RWPE1 (cell line): Measurements from ENCODE around the gene SHF.

Experiments used
- CTCF ChIA-PET: fragments of 350-600 bp; sonication (Branson Sonifier 250); formaldehyde crosslinking; extraction: SDS; loops from one replicate; lab custom pipeline; 2021; lab: Yijun Ruan, JAX
- POLR2A ChIA-PET: fragments of 400-600 bp; formaldehyde crosslinking; extraction: SDS; loops from one replicate; lab custom pipeline; 2020; ENCODE audit warnings: antibody characterized with exemption; ENCODE audit not compliant: low non-redundant PET; lab: Yijun Ruan, JAX
- DNase-seq: peaks from one replicate; pipeline ENCODE4 v3.0.0; 2012; ENCODE audit warnings: low spot score
- H3K27ac ChIP-seq: fragments of 450-650 bp; 2 replicates; pipeline ENCODE4 v1.5.1; 2017
- TF ChIP-seq, protein P1 (sequence below): fragments of 450-650 bp; conservative IDR thresholded peaks from 2 replicates; pipeline ENCODE4 v1.5.1; 2017; ENCODE audit warnings: low read depth, mild to moderate bottlenecking

The SHF gene

DNA sequence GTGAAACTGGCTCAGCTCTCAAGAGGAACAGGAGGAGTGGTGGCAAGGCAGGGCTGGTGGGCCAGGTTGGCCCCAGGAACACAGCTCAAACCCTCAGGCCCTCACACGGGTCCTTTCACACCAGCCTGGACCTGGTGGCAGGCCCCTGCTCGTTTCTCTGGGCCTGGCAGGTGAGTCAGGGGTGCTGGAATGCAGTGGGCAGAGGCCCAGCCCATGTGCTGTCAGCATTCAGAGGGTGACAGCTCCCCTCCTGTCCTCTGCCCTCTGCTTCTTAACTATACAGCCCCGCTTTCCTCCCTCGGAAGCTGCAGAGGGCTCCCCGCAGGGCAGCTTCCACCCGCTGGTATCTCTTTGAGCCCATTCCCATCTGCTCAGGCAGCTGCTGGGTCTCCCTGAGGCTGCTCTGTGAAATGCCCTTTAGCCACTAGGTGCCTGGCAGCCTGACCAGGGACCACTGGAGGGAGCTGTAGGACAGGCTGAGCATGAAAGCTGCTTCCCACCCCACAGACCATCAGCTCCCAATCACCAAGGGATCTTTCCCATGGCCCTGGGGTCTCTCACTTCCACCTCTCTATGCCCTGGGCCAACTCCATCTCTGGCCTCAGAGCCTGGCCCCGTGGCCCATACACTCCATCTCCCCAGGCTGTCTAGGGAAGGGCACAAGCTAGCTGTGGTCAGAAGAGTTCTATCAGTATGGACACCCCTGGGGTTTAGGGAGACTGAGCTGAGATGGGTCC is 24.8 kb downstream of the SHF start:
- peak overlapping the region; percentile 93 for H3K27ac ChIP-seq
- peak; percentile 98 for DNase-seq
- ChIA-PET POLR2A (interaction anchor here (0.8 to 1.2 kb wide), 2 partner anchors 31 to 116 kb away, joined by 3 to 5 read pairs; no protein-coding TSS in a partner anchor), CTCF (interaction anchor here (0.5 to 1.9 kb wide), 30 partner anchors 12 to 294 kb away, joined by 3 to 13 read pairs (median 4); partner anchors contain the start of genes DUOX1, DUOXA1 and SHF)
- TF ChIP-seq, protein P1, sequence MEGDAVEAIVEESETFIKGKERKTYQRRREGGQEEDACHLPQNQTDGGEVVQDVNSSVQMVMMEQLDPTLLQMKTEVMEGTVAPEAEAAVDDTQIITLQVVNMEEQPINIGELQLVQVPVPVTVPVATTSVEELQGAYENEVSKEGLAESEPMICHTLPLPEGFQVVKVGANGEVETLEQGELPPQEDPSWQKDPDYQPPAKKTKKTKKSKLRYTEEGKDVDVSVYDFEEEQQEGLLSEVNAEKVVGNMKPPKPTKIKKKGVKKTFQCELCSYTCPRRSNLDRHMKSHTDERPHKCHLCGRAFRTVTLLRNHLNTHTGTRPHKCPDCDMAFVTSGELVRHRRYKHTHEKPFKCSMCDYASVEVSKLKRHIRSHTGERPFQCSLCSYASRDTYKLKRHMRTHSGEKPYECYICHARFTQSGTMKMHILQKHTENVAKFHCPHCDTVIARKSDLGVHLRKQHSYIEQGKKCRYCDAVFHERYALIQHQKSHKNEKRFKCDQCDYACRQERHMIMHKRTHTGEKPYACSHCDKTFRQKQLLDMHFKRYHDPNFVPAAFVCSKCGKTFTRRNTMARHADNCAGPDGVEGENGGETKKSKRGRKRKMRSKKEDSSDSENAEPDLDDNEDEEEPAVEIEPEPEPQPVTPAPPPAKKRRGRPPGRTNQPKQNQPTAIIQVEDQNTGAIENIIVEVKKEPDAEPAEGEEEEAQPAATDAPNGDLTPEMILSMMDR = peak; percentile 92

DNA sequence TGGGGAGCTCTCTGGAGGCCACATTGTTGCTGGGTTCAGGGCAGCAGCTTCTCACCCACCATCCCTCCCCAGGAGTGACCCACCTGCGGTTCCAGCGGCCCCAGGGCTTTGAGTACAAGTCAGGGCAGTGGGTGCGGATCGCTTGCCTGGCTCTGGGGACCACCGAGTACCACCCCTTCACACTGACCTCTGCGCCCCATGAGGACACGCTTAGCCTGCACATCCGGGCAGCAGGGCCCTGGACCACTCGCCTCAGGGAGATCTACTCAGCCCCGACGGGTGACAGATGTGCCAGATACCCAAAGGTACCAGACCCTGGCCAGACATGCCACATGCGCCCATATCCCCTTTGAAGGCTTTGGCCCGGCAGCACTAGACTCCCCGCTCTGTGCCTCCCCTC is 26.1 kb downstream of the SHF start:
- DNase-seq = no peak
- TF ChIP-seq, protein P1 = no peak
- ChIA-PET CTCF (no interaction called here), POLR2A (no interaction called here)
- H3K27ac ChIP-seq = peak overlapping the region; percentile 93

DNA sequence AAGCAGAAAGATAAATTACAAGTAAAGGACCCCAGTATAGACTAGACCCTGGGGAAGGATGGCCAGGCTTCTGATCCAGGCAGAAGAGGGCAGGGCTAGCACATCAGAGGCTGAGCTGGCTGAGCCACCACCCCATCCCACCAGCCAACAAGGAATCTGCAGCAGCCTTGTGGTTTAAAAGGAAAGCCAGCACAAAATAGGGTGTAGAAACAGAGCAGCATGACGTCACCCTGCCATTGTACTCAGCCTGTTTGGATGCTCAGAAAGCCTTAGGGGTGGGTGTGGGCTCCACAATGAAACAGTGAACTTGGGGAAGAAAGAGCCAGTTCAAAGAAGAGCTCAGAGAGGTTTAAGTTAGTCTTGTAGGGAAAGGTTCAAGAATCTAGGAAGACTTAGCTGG is 29.8 kb downstream of the SHF start:
- POLR2A ChIA-PET = no interaction called here
- H3K27ac ChIP-seq = peak overlapping the region; percentile 80
- CTCF ChIA-PET = interaction anchor here (1.1 to 1.4 kb wide), 4 partner anchors 28 to 48 kb away, joined by 3 to 6 read pairs (median 5); partner anchors contain the start of genes DUOX1 and DUOXA1
- TF ChIP-seq, protein P1 = no peak
- DNase-seq = peak; percentile 85

DNA sequence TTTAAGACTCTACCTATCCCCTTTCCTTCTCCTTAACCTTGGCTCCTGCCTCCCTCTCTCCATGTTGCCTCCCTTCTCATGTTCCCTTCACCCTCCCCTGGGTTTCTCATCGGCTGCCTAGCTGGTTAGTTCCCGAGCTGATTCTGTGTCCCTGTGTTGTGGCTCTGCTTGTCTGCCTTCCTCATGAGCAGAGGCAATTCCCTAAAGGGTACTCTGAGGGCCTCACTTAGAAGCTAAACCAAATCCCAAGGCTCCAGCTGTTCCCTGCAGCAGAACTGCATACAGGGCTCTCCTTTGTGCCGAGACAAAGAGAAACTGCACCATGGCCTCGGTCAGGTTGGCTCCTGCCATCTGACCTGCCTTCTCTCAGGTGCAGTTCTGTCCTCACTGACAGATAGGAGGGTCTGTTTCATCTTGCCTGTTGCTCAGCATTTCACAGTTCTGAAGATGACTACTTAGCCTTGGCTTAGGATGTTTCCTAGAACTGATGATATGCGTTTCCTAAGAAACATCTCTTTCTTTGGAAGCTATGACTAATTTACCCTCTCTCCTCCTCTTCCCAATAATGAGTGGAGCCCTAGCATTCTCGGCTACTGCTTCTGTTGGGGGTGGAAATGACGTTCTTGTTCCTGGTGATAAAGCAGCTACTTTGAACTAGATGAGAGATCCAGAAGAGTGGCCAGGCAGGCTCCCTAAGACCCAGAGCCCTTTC is 30.9 kb downstream of the SHF start:
- TF ChIP-seq, protein P1 = no peak
- H3K27ac ChIP-seq = peak overlapping the region; percentile 80
- POLR2A ChIA-PET = no interaction called here
- DNase-seq = peak; percentile 72
- CTCF ChIA-PET = interaction anchor here (0.6 to 1.2 kb wide), 3 partner anchors 12 to 39 kb away, joined by 3 to 5 read pairs (median 4); no protein-coding TSS in a partner anchor

DNA sequence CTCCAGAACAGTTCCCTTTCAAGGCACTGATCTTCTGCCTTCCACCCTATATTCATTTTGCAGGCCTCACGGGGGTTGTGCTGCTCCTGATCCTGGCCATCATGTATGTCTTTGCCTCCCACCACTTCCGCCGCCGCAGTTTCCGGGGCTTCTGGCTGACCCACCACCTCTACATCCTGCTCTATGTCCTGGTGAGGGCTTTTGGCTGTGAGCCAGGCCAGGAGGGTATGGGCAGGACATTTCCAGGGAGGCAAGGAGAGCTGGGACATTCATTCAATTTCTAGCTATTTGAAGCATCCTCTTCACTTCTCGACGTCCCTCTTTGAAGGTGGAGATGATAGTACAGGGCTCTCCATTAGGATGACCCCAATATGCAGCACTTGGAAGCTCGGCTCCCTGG is 32.0 kb downstream of the SHF start:
- POLR2A ChIA-PET = no interaction called here
- CTCF ChIA-PET = interaction anchor here (1.1 kb wide), 1 partner anchor 14 kb away, joined by 3 read pairs; no protein-coding TSS in a partner anchor
- H3K27ac ChIP-seq = peak overlapping the region; percentile 80
- DNase-seq = no peak
- TF ChIP-seq, protein P1 = no peak
